Mammary epithelial cell (primary cell): ENCODE results near the gene ICAM2.

Source experiments
- EZH2 ChIP-seq: IDR thresholded peaks from 2 replicates; pipeline ENCODE4 v1.6.1; 2012; ENCODE audit warnings: low read length, inconsistent platforms, borderline replicate concordance
- TF ChIP-seq, protein P1 (sequence below), 2 donors: IDR thresholded peaks in 1 of 2; conservative IDR thresholded peaks in 1 of 2; 2 replicates each; pipeline ENCODE4 v1.5.1; 2011 to 2012; ENCODE audit warnings: inconsistent platforms in 2 of 2, low read length in 2 of 2, mild to moderate bottlenecking in 2 of 2, control low read depth in 1 of 2, low read depth in 1 of 2; ENCODE audit not compliant: insufficient read depth in 1 of 2; ENCODE audit errors: extremely low read depth in 1 of 2

- TF ChIP-seq, protein P1, sequence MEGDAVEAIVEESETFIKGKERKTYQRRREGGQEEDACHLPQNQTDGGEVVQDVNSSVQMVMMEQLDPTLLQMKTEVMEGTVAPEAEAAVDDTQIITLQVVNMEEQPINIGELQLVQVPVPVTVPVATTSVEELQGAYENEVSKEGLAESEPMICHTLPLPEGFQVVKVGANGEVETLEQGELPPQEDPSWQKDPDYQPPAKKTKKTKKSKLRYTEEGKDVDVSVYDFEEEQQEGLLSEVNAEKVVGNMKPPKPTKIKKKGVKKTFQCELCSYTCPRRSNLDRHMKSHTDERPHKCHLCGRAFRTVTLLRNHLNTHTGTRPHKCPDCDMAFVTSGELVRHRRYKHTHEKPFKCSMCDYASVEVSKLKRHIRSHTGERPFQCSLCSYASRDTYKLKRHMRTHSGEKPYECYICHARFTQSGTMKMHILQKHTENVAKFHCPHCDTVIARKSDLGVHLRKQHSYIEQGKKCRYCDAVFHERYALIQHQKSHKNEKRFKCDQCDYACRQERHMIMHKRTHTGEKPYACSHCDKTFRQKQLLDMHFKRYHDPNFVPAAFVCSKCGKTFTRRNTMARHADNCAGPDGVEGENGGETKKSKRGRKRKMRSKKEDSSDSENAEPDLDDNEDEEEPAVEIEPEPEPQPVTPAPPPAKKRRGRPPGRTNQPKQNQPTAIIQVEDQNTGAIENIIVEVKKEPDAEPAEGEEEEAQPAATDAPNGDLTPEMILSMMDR (conservative IDR thresholded peaks at IDR 0.05 in 1 of 2, IDR thresholded peaks at IDR 0.05 in 1 of 2; ENCODE audit: extremely low read depth in 1 of 2, insufficient read depth in 1 of 2, low read depth in 1 of 2, low read length in 2 of 2): peak in 1 of 2 donors; percentile 6
- no peak for TF ChIP-seq EZH2
Observed at GRCh38 chr17:64055183-64056142, 35.0 kb upstream of the ICAM2 start.
